HG03175 (cell line): Measurements from ENCODE around the gene GMDS.
"Not testable (repeated sequence)": the region's sequence is repeated elsewhere in the genome, so short reads cannot be mapped to it uniquely, and the experiment has no call there.

Source experiments
- ATAC-seq: cut with Tn5 transposase; IDR thresholded peaks from one replicate; pipeline ENCODE4 v1.9.1; 2021; ENCODE audit warnings: mild to moderate bottlenecking, moderate library complexity; ENCODE audit not compliant: unreplicated experiment

The GMDS gene

DNA sequence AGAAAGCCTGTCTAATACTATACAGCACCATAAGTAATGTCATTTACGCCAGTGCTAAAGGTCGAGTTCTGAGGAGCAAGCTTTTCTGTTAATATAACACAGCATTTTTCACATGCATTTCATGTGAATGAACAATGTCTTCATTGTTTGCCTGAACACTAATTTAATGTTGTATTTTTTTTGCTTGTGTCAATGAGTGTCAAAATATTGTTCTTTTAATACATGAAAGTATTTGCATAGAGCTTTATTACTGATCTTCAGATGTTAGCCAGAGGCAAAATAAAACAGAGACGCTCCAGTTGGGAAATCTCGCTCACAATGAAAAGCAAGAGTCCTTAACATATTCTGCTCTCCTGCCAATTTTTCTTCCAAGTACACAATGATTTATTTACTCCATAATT lies 483.9 kb downstream of the GMDS start:
- no peak for ATAC-seq

DNA sequence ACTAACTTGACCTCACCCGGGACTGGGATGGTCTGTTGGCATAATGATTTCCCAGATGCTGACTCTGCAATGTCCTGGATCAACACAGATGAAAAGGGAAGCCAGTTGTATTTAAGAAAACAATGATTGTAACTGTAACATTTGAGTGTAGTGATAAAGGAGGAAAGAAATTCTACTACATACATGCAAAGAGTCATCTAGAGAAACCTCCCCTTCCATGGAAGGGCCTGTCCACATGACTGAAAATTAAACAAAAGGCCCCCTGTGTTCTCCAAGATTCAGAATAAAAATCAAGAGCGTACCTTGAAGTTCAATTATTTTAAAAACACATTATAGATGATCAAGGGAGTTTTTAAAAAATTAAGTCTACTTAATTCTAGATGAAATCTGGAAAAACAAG lies 484.5 kb downstream of the GMDS start:
- ATAC-seq, result no peak

DNA sequence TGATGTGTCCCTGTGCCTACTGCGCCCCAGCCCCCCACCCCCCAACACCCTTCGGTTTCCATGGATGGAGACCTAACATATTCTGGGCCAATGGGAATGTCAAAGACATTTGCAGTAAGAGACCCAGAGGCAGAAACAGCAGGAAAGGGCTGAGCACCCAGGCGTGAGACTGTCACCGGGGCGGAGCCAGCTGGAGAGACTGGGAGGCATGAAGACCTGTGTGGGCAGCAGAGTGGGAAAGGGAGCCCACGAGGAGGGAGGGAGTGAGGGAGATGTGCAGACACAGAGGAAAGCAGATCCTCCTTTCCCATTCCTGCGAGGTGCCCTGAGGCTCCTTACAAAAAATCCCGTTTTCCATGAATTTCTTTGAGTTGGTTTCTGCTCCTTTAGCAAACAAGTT lies 485.5 kb downstream of the GMDS start:
- no peak for ATAC-seq

DNA sequence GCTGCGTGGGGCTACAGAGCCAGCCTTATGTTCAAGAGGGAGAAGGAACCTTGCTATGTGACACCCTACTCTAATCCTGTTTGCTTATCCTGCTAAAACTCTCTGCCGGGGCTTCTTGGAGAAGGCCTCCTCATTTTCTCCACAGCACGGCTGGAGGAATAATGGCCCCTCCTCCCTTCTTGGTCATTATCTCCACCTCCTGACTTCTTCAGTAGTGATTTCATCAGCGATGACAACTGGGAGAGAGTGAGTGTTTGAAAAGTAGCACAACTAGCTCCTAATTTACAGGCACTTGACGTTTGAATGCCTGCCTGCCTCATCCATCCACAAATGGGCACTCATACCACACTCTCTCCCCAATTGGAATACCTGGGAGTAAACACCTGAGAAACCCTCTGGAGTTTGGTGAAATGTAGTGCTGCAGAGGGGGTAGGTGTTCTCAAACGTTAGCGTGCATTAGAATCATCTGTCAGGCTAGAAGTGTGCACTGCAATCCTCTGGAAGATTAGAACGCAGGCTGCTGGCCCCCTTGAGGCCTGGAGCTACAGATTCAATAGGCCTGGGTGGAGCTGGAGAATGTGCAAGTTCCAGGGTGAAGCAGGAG lies 487.2 kb downstream of the GMDS start:
- no peak for ATAC-seq

DNA sequence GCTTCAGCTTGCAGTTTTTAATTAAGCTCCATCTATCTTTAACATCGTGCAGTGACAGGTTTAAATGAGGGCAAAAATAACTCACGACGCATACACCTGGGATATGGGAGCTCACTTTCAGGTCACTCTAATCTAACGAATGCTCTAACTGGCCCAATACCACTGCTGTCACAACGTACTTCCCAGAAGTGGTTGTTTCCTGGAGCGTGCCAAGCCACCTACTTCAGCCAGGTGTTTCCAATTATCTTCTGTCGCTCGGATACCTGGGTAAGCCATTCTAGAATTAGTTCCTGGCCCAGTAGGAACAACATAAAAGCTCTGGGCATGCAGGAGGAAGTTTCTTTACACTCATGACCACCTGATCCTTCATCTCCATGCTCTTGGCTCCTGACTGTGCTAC lies 488.3 kb downstream of the GMDS start:
- ATAC-seq, result no peak

DNA sequence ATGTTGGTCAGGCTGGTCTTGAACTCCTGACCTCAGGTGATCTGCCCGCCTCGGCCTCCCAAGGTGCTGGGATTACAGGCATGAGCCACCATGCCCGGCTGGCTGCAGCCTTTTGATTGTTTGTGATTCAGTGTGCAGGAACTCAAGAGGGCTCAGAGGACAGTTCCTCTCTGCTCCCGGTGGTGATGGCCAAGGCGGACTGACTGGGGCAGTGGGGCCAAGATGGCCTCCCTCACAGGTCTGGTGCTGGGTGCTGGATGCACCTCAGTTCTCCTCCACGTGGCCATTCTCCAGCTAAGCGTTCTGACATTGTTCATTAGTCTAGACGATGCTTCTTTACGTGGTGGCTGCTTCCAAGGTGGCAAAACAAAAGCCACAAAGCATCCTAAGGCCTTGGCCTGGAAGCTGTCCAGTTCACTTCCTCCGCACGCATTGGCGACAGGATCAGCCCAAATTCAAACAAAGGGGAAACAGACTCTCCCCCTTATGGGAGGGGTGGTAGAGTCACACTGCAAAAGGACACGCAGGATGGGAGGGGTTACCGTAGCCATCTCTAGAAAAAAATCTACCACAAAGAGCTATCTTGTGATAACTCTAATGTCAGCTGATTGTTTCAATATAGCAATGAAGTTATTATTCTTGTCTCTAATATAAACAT lies 488.8 kb downstream of the GMDS start:
- no peak for ATAC-seq

DNA sequence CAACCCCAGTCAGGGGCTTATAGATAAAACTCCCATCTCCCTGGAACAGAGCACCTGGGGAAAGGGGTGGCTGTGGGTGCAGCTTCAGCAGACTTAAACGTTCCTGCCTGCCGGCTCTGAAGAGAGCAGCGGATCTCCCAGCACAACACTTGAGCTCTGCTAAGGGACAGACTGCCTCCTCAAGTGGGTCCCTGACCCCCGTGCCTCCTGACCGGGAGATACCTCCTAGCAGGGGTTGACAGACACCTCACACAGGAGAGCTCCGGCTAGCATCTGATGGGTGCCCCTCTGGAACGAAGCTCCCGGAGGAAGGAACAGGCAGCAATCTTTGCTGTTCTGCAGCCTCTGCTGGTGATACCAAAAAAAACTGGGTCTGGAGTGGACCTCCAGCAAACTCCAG lies 494.3 kb downstream of the GMDS start:
- not testable (repeated sequence) for ATAC-seq

DNA sequence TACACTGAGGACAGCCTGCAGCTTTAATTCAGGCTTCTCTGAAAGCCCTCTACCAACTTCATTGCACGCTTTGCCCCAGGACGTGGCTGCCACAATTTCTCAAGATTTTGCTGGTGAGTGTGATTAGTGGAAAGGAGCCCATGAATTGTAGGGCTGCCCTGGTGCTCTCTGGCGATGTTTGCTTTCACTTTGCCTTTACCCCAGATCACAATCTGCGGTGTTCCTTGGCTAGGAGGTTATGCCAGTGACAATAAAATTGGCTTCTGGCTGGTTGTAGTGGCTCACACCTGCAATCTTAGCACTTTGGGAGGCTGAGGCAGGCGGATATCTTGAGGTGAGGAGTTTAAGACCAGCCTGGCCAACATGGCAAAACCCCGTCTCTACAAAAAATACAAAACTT lies 496.4 kb downstream of the GMDS start:
- no peak for ATAC-seq

DNA sequence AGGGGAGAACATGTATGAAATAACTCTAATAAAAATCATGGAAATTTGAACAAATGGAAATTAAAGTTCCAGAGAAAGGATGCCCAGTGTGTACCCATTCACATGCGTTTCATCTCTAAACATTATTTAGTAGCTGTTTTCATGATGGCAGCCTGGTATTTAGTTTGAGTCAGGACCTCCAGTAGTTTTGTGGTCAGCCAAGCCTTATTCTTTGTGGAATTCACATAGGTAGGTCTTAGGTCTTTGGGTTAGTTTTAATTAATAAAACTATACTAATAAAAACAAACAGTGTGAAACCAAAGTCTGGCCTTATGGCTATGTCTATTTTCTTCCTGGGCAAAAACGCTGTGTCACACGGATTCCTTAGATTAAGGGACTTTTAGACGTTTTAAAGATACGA lies 497.9 kb downstream of the GMDS start:
- ATAC-seq, result no peak

DNA sequence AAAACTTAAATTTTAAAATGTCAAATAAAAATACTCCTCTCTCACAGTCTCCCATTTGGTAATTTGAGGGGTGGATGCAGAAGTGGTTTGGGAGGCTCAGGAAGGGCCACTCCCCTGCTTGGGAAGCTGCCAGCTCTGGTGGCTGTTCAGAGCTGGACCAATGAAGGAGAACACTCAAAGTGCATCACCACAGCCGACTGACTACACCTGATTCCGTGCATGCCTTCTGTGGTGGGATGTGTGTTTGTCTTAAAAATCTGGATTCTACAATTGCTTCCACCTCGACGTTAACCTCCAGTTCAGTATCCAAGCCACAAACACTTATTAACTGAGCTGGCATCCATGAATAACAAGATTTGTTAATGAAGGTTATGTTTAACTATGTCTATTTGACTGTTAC lies 498.4 kb downstream of the GMDS start:
- no peak for ATAC-seq

DNA sequence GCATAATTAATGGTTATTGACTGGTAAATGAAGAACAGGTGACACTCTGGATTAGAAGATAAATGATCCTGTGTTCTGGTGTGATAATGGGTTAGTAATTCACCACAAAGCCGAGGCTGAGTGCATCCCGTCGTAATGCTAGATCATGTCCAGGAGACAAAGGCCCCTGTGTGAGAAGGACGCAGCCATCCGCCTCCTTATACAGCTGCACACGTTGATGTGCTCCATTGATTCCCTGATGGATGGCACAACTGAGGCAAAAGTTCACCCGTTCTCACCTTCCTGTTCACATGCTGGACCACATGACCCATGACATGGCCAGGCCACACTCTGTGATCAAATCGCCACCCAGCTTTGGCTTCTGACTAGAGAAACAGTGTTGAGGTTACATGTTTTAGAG lies 499.6 kb downstream of the GMDS start:
- ATAC-seq, result no peak

DNA sequence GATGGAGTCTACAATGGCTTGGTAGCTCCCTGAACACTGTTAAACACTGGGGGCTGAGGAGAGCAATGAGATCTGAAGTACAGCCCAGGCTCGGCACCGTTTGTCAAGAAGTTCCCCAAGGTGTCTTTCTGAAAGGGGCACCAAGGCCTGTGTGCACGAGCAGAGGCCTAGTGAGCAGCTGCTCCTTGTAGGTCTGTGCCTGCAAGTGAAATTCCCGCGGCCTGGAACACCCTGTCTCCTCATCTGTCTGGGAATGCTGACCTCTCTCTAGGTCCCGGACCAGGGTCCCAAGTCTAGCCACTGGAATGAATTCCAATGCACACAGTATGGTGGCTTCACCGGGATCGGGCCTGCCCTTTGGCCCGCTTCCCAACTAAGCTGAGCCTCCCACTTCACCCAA lies 500.9 kb downstream of the GMDS start:
- ATAC-seq, result no peak

DNA sequence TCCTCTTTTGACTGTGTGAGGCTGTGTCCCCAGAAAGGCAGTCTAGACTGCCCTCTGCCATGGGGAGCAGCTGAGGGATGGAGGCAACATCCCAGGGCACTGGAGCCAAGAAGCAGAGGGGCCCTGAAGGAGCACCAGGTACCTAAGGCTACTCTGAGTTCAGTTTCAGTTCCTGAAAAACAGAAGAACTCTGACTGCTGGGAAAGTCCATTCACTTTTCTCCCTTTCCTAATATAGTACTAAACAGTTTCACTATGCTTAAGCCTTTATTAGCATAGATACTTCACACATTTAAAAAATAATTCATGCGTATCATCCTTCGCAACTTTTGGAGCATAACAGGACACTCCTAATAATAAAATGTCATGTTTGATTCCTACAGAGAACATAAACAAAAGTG lies 505.7 kb downstream of the GMDS start:
- ATAC-seq, result peak; percentile 90

DNA sequence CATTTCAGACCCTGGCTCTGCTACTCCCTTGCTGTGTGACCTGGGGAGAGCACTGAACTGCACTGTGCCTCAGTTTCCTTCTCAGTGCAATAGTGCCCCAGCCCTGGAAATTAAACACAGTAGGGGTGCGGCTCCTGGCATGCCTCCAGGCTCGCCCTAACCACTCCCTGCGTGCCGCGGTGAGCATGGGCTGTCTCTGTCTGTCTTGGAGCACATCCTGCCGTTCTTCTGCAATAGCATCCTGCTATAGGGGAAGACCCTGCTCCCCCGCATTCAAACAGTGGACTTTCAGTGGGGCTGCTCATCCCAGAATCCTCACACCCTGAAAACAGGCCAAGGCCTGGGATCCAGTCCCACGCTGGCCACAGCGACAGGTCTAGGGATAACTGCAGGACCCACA lies 506.2 kb downstream of the GMDS start:
- peak; percentile 52 for ATAC-seq

DNA sequence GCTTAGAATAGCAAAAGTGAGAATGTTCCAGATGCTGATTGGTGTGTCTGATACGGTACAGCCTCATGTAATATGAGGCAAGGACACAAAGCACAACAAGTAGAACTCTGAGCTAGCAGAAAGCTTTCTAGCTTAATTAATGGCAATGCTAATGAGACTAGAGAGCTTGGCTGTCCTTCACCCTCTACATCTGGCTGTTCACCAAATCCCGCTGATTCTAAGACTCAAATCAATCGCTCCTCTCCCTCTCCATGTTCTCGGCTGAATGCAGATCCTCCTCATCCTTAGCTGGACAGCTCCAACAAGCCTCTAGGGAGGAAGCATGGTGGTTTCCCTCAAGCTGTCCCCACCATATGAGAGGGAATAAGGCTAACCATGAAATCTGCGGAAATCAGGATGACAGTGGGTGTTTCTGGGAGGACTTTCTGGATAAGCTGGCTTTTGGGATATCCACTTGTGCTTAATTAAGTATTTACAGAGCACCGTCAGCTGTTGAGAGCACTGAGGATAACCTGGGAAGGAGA lies 506.8 kb downstream of the GMDS start:
- ATAC-seq, result no peak

DNA sequence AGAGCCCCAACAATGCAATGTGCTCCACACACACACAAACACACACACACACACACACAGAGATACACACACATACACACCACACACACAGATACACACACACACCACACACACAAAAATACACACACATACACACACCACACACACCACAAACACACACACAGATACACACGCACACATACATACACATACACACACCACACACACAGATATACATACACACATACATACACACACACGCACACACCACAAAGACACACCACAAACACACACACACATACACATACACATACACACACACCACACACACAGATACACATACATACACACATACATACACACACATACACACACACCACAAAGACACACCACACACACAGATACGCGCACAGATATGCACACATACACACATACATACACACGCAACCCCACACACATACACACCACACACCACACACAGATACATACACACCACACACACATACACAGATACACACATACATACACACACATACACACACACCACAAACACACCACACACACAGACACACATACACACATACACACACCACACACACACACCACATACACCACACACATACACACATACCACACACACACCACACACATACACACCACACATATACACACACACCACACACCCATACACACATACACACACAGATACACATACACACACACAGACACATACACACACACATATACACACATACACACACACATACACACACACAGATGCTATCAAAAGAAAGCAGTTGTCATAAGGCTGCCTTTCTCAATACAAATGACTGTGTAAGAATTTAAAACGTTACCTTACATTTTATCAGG lies 507.7 kb downstream of the GMDS start:
- no peak for ATAC-seq

DNA sequence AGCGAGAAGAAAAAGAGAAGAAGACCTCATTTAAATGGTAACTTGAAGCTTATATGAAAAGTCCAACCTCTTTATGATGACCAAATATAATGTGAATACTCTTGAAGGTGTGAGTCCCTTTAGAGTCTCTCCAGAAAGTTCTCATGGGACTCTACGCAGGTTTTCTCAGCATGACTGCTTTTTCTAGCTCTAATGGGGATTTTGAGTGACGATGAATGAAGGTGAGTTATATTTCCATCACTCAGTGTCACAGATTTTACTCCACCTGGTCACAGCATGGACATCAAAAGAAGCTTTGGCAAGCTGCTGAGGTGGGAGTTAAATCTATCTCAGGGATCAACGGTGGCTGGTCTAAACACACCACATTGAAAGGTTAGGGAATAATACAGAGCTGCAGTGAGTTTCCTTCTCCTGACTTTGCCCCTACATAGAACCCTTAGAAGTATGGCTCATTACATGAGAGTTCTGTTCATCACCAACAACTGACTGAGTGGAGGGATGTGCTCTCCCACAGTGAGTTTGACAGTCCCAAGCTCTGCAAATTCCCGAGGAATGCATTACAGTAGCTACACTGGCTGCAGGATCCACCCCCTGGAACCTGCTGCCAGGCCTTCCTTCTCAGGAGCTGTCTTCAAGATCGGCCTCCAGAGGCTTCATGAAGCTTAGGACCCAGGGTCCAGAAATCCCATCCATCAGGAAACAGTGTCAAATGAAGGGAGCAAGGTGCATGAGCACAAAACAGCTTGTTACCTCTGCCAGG lies 508.9 kb downstream of the GMDS start:
- ATAC-seq, result no peak

DNA sequence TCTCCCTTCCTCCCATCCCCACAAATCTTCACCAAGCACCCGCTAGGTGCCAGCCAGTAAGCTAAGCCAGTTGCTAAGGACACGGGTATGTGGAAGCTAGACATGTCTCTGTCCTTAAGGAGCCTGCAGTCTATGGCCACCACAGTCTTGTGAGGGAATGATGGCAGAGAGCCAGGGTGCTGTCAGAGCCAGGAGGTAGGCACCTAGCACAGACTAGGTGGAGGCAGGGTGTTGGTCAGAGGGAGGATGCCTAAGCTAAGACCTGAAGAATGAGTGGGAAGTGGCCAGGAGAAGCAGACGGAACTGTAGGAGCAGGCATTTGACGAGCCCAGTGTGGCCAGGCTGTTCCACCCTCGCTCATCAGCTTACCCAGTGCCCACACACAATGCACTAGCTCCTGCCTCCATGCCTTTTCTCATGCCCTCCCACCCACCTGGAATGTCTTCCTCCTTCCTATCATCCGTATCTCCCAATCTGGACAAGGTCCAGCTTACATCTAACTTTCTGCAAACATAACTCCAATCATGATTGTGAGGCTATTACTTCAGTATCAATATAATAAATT lies 510.1 kb downstream of the GMDS start:
- ATAC-seq, result no peak

DNA sequence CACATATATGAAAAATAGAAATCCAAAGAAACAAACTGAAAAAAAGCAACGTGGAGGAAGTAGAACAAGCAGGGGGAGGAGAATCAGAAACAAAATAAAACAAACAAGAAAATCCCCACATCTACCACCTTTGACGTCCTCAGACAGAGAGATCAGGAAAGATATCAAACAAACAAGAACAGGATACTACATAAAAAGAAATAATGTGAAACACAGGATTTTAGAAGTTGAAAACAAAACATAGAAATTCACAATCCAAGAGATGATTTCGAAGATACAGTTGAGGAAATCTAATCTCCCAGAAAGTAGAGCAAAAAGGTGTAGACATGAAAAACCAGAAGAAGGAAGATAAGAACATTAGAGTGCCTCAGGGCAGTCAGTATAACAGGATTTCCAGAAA lies 514.5 kb downstream of the GMDS start:
- no peak for ATAC-seq

DNA sequence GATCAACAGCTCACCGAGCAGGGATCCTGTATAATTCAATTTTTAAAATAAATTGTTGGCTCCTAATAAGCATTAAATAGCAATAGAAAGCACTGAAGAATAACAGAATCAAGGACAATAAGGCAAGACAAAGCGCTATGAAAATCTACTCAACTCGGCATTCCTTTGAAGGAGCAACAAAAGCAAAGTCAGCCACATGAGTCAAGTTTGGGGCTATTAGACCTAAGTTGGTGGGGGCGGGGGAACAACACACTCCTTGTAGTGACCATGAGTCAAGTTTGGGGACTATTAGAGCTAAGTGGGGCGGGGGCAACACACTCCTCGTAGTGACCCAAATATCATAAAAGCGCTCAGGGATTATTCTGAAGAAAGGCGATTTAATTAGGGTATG lies 515.7 kb downstream of the GMDS start:
- no peak for ATAC-seq
